ENCODE data around the gene SLC35E2B.
"Not testable (repeated sequence)": the region's sequence is repeated elsewhere in the genome, so short reads cannot be mapped to it uniquely, and the experiment has no call there.

The SLC35E2B gene

DNA sequence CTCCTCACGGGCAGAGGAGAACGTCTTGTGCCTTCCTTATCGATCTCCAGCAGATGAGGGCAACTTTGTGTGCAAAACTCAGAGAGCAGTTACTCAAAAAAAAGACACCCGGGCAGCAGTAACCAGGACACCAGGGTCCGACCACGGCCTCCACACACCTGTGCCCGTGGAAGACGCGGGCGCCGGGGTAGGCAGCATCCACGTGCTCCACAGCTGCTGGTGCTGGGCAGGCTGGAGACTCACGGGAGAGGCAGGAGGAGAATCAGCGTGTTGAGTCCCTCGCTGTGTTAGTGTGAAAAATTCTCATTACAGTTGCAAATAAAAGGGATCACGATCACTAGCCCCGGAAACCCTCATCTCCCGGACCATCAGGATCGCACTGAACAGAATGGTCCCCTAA, 6.5 kb upstream of the SLC35E2B start:
- not testable (repeated sequence) for H3K9me3 Mint-ChIP-seq; H3K36me3 Mint-ChIP-seq (ENCODE audit: low read depth); H3K27ac Mint-ChIP-seq; H3K4me3 Mint-ChIP-seq; H3K4me1 Mint-ChIP-seq; DNase-seq; H3K27me3 Mint-ChIP-seq (ENCODE audit: low read depth, poor library complexity)

DNA sequence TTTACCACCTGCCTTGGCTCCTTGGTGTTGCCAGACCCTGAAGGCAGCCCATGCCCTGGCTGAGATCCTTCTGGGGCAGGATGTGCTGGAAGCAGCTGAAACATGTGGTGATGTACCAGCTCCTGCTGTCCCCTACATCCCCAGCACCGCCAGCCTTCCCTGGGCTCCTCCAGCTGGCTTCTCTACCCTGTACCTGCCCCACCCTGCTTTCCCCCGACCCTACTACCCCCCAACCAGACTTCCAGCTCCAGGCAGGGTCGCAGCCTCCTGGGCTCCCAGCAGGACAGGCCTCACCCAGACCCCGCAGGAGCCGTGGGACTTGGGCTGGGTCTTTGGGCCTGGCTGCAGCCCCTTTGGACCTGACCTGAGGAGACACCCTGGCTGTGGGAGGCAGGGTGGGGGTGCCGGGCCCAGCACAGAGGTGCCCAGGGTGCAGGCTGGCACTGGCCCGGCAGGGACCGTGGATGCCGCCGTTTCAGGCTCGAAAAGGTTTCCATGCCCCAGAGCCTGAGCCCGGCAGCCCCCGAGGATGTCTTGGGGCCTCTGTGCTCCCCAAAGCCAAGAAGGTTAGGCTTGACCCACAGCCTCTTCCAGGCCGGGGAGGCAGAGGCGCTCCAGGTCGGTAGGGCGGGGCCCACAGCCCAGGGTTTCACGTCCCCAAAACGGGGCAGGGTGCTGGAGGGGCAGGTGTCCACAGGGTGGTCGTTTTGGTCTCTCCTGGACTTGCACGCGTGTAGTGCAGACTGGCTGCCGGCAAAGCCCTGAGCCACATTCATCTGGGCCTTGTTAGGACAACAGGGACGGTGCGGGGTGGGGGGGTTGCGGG, 5.0 kb upstream of the SLC35E2B start:
- not testable (repeated sequence) for H3K36me3 Mint-ChIP-seq (ENCODE audit: low read depth); H3K27ac Mint-ChIP-seq; H3K9me3 Mint-ChIP-seq; H3K27me3 Mint-ChIP-seq (ENCODE audit: low read depth, poor library complexity); H3K4me3 Mint-ChIP-seq; DNase-seq; H3K4me1 Mint-ChIP-seq

DNA sequence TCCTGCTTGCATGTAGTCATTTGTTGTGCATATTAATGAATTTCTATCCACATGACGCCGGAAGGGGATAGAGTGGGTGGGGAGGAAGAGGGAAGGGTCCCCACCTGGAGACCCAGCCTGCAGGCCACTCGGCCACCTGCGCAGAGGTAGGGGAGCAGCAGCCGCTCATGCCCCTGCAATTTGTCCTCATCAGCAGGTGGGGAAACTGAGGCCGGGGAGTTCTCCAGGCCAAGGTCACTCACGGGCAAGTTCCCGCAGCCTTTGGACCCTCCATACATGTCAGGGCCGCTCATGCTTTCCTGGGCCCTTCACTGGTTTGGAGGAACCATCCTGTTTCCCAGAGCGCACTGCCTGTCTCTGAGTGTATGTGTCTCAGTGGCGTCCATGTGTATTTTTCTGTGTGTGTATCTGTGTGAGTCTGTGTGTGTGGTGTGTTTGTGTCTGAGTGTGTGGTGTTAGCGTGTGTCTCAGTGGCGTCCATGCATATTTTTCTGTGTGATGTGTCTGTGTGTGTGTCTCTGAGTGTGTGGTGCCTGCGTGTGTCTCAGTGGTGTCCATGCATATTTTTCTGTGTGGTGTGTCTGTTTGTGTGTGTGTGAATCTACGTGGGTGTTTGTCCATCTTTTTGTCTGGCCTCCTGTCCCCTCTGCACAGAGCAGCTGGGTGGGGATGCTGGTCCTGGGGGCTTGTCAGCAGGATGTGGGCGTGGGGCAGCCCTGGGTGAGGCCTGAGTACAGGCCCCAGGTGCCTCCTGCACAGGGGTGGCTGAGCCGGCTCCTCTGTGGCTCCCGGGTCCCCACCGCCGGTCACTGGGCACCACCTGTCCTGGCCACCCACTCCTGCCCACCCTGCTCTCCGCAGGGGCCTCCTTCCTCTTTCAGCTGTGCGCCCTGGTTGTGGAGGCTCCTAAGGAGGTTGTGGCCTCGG, 4.1 kb upstream of the SLC35E2B start:
- H3K27ac Mint-ChIP-seq = peak overlapping the region; percentile 1
- not testable (repeated sequence) for H3K4me1 Mint-ChIP-seq; DNase-seq; H3K9me3 Mint-ChIP-seq; H3K4me3 Mint-ChIP-seq; H3K36me3 Mint-ChIP-seq (ENCODE audit: low read depth); H3K27me3 Mint-ChIP-seq (ENCODE audit: low read depth, poor library complexity)

- H3K27me3 Mint-ChIP-seq (ENCODE audit: low read depth, poor library complexity); H3K9me3 Mint-ChIP-seq; H3K27ac Mint-ChIP-seq; H3K4me1 Mint-ChIP-seq: not testable (repeated sequence)
- peaks cover 19% of the 10 kb centered on the region for H3K36me3 Mint-ChIP-seq (ENCODE audit: low read depth)
- peak overlapping the region; percentile 60 for H3K4me3 Mint-ChIP-seq
- DNase-seq = peak; percentile 72
Observed at GRCh38 chr1:1692324-1692713, 276 bp downstream of the SLC35E2B start.

GRCh38 chr1:1691443-1691842, 1.2 kb downstream of the SLC35E2B start:
- Mint-ChIP-seq H3K36me3 (ENCODE audit: low read depth) (peaks cover 19% of the 10 kb centered on the region), H3K4me1 (peaks cover 13% of the 10 kb centered on the region)
- DNase-seq; H3K27me3 Mint-ChIP-seq (ENCODE audit: low read depth, poor library complexity); H3K27ac Mint-ChIP-seq; H3K4me3 Mint-ChIP-seq; H3K9me3 Mint-ChIP-seq: not testable (repeated sequence)

DNA sequence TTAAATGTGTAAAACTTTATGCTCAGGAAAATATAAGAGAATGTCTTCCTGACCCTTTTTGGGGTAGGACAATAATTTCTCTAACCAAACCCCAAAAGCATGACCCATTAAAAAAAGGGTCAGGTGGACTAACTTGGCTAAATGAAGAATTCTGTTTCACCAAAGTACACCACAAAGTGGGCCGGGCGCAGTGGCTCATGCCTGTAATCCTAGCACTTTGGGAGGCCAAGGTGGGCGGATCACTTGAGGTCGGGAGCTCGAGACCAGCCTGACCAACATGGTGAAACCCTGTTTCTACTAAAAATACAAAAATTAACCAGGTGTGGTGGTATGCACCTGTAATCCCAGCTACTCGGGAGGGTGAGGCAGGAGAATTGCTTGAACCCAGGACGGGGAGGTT, 3.1 kb downstream of the SLC35E2B start:
- not testable (repeated sequence) for H3K27ac Mint-ChIP-seq; DNase-seq; H3K9me3 Mint-ChIP-seq; H3K27me3 Mint-ChIP-seq (ENCODE audit: low read depth, poor library complexity)
- Mint-ChIP-seq H3K4me1 (peaks cover 22% of the 10 kb centered on the region), H3K36me3 (ENCODE audit: low read depth) (peaks cover 24% of the 10 kb centered on the region), H3K4me3 (peak overlapping the region; percentile 74)

GRCh38 chr1:1687846-1688245, 4.7 kb downstream of the SLC35E2B start:
- H3K27ac Mint-ChIP-seq = peak overlapping the region; percentile 84
- H3K9me3 Mint-ChIP-seq = no peaks in the 10 kb centered on the region
- H3K36me3 Mint-ChIP-seq (ENCODE audit: low read depth) = peaks cover 32% of the 10 kb centered on the region
- no peak for TF ChIP-seq CTCF (IDR thresholded peaks at IDR 0.05)
- H3K27me3 Mint-ChIP-seq (ENCODE audit: low read depth, poor library complexity) = no peaks in the 10 kb centered on the region
- DNase-seq = no peak
- H3K4me1 Mint-ChIP-seq = peaks cover 37% of the 10 kb centered on the region
- H3K4me3 Mint-ChIP-seq = no peak overlapping the region

DNA sequence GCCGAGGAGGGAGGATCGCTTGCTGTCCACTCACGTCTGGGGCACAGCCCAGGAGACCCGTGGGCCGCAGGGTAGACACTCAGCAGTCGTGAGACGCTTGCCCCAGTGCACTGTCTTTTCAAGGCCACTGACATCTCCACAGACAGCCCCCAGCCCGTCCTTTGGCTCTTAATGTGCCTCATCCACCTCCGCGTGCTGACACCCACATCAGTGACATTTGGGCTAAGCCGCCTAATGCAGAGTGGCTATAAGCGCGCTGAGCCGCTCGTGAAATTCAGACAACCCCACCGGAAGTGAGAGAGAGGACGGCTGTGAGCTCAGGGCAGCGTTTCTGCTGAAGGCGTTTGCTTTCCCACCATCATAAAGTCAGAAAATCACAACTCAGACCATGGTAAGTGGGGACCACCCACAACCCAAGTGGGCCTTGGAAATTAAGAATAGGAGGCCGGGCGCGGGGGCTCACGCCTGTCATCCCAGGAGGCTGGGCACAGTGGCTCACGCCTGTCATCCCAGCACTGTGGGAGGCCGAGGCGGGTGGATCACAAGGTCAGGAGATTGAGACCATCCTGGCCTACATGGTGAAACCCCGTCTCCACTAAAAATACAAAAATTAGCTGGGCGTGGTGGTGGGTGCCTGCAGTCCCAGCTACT, 8.4 kb downstream of the SLC35E2B start:
- DNase-seq = no peak
- Mint-ChIP-seq H3K9me3 (no peaks in the 10 kb centered on the region), H3K27ac (peak overlapping the region; percentile 71), H3K36me3 (ENCODE audit: low read depth) (peaks cover 33% of the 10 kb centered on the region), H3K4me3 (no peak overlapping the region), H3K27me3 (ENCODE audit: low read depth, poor library complexity) (no peaks in the 10 kb centered on the region), H3K4me1 (peaks cover 50% of the 10 kb centered on the region)
- TF ChIP-seq CTCF (IDR thresholded peaks at IDR 0.05) = no peak

Measured in nephron progenitor cell (in vitro differentiated cells).